Activated CD4-positive, alpha-beta T cell treated with anti-CD3 and anti-CD28 coated beads, Interleukin-2, Interleukin-4, amounts not matched to agents 100 ng/mL and 50 ng/mL, durations not matched to agents 16 hours and 8 hours (primary cell): Measurements from ENCODE around the gene SLC9A8.
A peak's percentile ranks its signal among the peaks of the same experiment; 100 is the strongest.

ENCODE experiments used
- DNase-seq: peaks from one replicate; pipeline ENCODE4 v3.0.0-alpha.2; 2020; ENCODE audit warnings: low spot score

SLC9A8 gene

GRCh38 chr20:49813305-49813974, 812 bp downstream of the SLC9A8 start:
- no peak for DNase-seq

- DNase-seq: no peak
Observed at GRCh38 chr20:49814057-49814694, 1.5 kb downstream of the SLC9A8 start.

- no peak for DNase-seq
Observed at GRCh38 chr20:49818816-49819215, 6.2 kb downstream of the SLC9A8 start.

- DNase-seq: no peak
Observed at GRCh38 chr20:49819702-49820101, 7.1 kb downstream of the SLC9A8 start.

- DNase-seq: no peak
Observed at GRCh38 chr20:49821381-49821780, 8.8 kb downstream of the SLC9A8 start.

- no peak for DNase-seq
Observed at GRCh38 chr20:49821870-49822331, 9.3 kb downstream of the SLC9A8 start.

GRCh38 chr20:49823152-49823847, 10.7 kb downstream of the SLC9A8 start:
- peak; percentile 47 for DNase-seq

GRCh38 chr20:49824206-49824605, 11.6 kb downstream of the SLC9A8 start:
- DNase-seq: no peak

- no peak for DNase-seq
Observed at GRCh38 chr20:49825521-49826033, 12.9 kb downstream of the SLC9A8 start.

- DNase-seq: no peak
Observed at GRCh38 chr20:49831022-49831769, 18.6 kb downstream of the SLC9A8 start.

GRCh38 chr20:49831770-49832631, 19.4 kb downstream of the SLC9A8 start:
- no peak for DNase-seq

GRCh38 chr20:49832632-49833327, 20.2 kb downstream of the SLC9A8 start:
- DNase-seq: no peak

- no peak for DNase-seq
Observed at GRCh38 chr20:49833483-49833882, 20.9 kb downstream of the SLC9A8 start.

- no peak for DNase-seq
Observed at GRCh38 chr20:49835031-49835430, 22.4 kb downstream of the SLC9A8 start.

- no peak for DNase-seq
Observed at GRCh38 chr20:49838546-49838945, 25.9 kb downstream of the SLC9A8 start.

GRCh38 chr20:49843139-49843538, 30.5 kb downstream of the SLC9A8 start:
- DNase-seq: no peak

GRCh38 chr20:49843770-49844380, 31.2 kb downstream of the SLC9A8 start:
- DNase-seq: no peak

- DNase-seq: no peak
Observed at GRCh38 chr20:49845060-49845459, 32.4 kb downstream of the SLC9A8 start.

- peak; percentile 68 for DNase-seq
Observed at GRCh38 chr20:49846206-49846807, 33.7 kb downstream of the SLC9A8 start.
